B cell (primary cell): ENCODE results near the gene CPO. TPM values are rescaled to one million over a fixed set of nuclear protein-coding genes. Genes with fewer than 3 reads are reported as not detected.

Source experiments
- ATAC-seq: fragments of 200-7000 bp; cut with Tn5 transposase; one replicate; pipeline ENCODE4 v1.10.0; 2021; ENCODE audit warnings: low read depth, mild to moderate bottlenecking, moderate number of reproducible peaks, moderate library complexity
- CTCF ChIA-PET: fragments of 350-600 bp; sonication (Branson Sonifier 250); formaldehyde crosslinking; loops from one replicate; lab custom pipeline; 2021; ENCODE audit warnings: antibody characterized with exemption, inconsistent platforms; lab: Charles Lee
- POLR2A ChIA-PET: fragments of 350-600 bp; sonication (Branson Sonifier 250); formaldehyde crosslinking; loops from one replicate; lab custom pipeline; 2021; ENCODE audit warnings: antibody characterized with exemption; lab: Charles Lee
- DNase-seq: peaks from one replicate; pipeline ENCODE4 v3.0.0; 2013
- H2AFZ ChIP-seq: 2 replicates; pipeline ENCODE4 v1.6.1; 2012; ENCODE audit warnings: mild to moderate bottlenecking, low read depth, low read length; ENCODE audit not compliant: insufficient read depth, poor library complexity, severe bottlenecking
- H3K27ac ChIP-seq, 2 donors: 1 replicate in 1 of 2; 2 replicates in 1 of 2; pipeline ENCODE4 v1.5.1; 2012 to 2013; ENCODE audit warnings: low read length in 2 of 2, mild to moderate bottlenecking in 2 of 2, moderate library complexity in 1 of 2
- H3K27me3 ChIP-seq, 4 experiments: fragments of 200-600 bp in 1 of 4; sonication (generic) in 1 of 4; replicated peaks in 1 of 4; 1 replicate in 2 of 4; 2 replicates in 2 of 4; pipeline versions ENCODE4 v1.6.1 to v1.7.0; 2013 to 2016; ENCODE audit warnings: low read length in 3 of 4, mild to moderate bottlenecking in 2 of 4, mixed read lengths in 1 of 4, moderate library complexity in 1 of 4; ENCODE audit not compliant: insufficient read depth in 4 of 4, control insufficient read depth in 3 of 4; ENCODE audit errors: control extremely low read depth in 1 of 4
- H3K36me3 ChIP-seq, 2 experiments: replicated peaks in 1 of 2; 1 replicate in 1 of 2; 2 replicates in 1 of 2; pipeline versions ENCODE4 v1.6.1 to v1.7.1; 2013; ENCODE audit warnings: low read length in 1 of 2; ENCODE audit not compliant: insufficient read depth in 2 of 2, control insufficient read depth in 1 of 2; ENCODE audit errors: control extremely low read depth in 1 of 2, extremely low read depth in 1 of 2
- H3K4me1 ChIP-seq, 2 donors: fragments of 200-600 bp in 1 of 2; sonication (generic) in 1 of 2; 1 replicate in 1 of 2; 2 replicates in 1 of 2; pipeline versions ENCODE4 v1.5.1 to v1.6.1; 2013 to 2017; ENCODE audit warnings: low read length in 2 of 2; ENCODE audit not compliant: control insufficient read depth in 2 of 2, insufficient read depth in 2 of 2
- H3K4me2 ChIP-seq: replicated peaks from 2 replicates; pipeline ENCODE3; 2012; ENCODE audit warnings: mild to moderate bottlenecking, low read depth, low read length; ENCODE audit not compliant: poor library complexity, severe bottlenecking
- H3K4me3 ChIP-seq, 5 experiments: fragments of 200-600 bp in 1 of 5; sonication (generic) in 1 of 5; 1 replicate in 3 of 5; 2 replicates in 2 of 5; pipeline versions ENCODE4 v1.5.1 to v1.7.0; 2011 to 2016; ENCODE audit warnings: low read length in 4 of 5, mild to moderate bottlenecking in 4 of 5, low read depth in 2 of 5, control low read depth in 1 of 5, moderate library complexity in 1 of 5; ENCODE audit not compliant: insufficient read depth in 1 of 5; ENCODE audit errors: control extremely low read depth in 1 of 5, extremely low read depth in 1 of 5
- H3K79me2 ChIP-seq: fragments of 200-600 bp; sonication (generic); one replicate; pipeline ENCODE4 v1.6.0; 2016; ENCODE audit warnings: low read length; ENCODE audit not compliant: control insufficient read depth, insufficient read depth
- H3K9ac ChIP-seq: fragments of 200-600 bp; sonication (generic); 2 replicates; pipeline ENCODE4 v1.6.1; 2017; ENCODE audit warnings: mild to moderate bottlenecking, low read length, moderate library complexity
- H3K9me3 ChIP-seq, 3 donors: one replicate each; pipeline versions ENCODE4 v1.6.1 to v1.7.1; 2013; ENCODE audit warnings: low read length in 2 of 3; ENCODE audit not compliant: control insufficient read depth in 2 of 3, insufficient read depth in 1 of 3; ENCODE audit errors: control extremely low read depth in 1 of 3
- H4K20me1 ChIP-seq: 2 replicates; pipeline ENCODE4 v1.6.0; 2012; ENCODE audit warnings: mild to moderate bottlenecking, low read length; ENCODE audit not compliant: insufficient read depth, control insufficient read depth, poor library complexity, severe bottlenecking
- H3K27ac Mint-ChIP-seq: one replicate; pipeline ENCODE4 v1.8.0; 2021; ENCODE audit warnings: mixed read lengths
- H3K27me3 Mint-ChIP-seq: one replicate; pipeline ENCODE4 v1.8.0; 2021; ENCODE audit warnings: mixed read lengths
- H3K4me1 Mint-ChIP-seq: one replicate; pipeline ENCODE4 v1.8.0; 2021; ENCODE audit warnings: mixed read lengths
- H3K4me3 Mint-ChIP-seq: one replicate; pipeline ENCODE4 v1.8.0; 2021; ENCODE audit warnings: mixed read lengths
- H3K9me3 Mint-ChIP-seq: one replicate; pipeline ENCODE4 v1.8.0; 2022; ENCODE audit warnings: mixed read lengths; ENCODE audit not compliant: insufficient read depth
- EZH2 ChIP-seq: IDR thresholded peaks from 2 replicates; pipeline ENCODE4 v1.6.1; 2012; ENCODE audit warnings: borderline replicate concordance, low read depth, mild to moderate bottlenecking, moderate library complexity, low read length; ENCODE audit not compliant: insufficient read depth, poor library complexity, severe bottlenecking
- WGBS: methylation state at CpG from one replicate; pipeline ENCODE4 v1.1.5; 2013; ENCODE audit warnings: missing lambda C conversion rate; ENCODE audit not compliant: insufficient coverage; 5-methylcytosine and 5-hydroxymethylcytosine counted together
- intact Hi-C: fragments of 100-400 bp; cut with micrococcal nuclease; formaldehyde crosslinking; loops from one replicate; pipeline ENCODE4 v1.10.0; 2022
- polyA plus RNA-seq: library from polyadenylated mRNA; depleted of rRNA; stranded (reverse); fragments of >200 nt; gene quantifications from 2 replicates; pipeline ENCODE4 v1.2.3, GENCODE V29; 2012
- total RNA-seq, 2 donors: library from RNA; stranded (reverse); fragments of 120-200 nt in 1 of 2; gene quantifications; 1 replicate in 1 of 2; 2 replicates in 1 of 2; pipeline versions ENCODE4 v1.2.3 to v1.2.4, GENCODE V29; 2013 to 2022
- TF ChIP-seq, protein P1 (sequence below): fragments of 200-600 bp; IDR thresholded peaks from one replicate; pipeline ENCODE4 v1.8.0; 2022; ENCODE audit warnings: antibody characterized with exemption, mild to moderate bottlenecking

The CPO gene
- total and polyA plus RNA-seq, 2 donors (not counting 1 experiment from before 2014, with no cell fraction given): not detected

GRCh38 chr2:206971805-206972204, 32.5 kb downstream of the CPO start:
- Histone ChIP-seq H3K9me3 (no peaks in the 10 kb centered on the region), H3K4me3 (no peak overlapping the region), H3K27me3 (peaks cover 0 to 12% (median 5%) of the 10 kb centered on the region in 4 experiments), H3K4me1 (no peaks in the 10 kb centered on the region), H3K79me2 (no peaks in the 10 kb centered on the region), H3K9ac (no peak overlapping the region), H3K27ac (no peak overlapping the region), H3K4me2 (no peak overlapping the region), H3K36me3 (no peaks in the 10 kb centered on the region), H2AFZ (no peak overlapping the region), H4K20me1 (no peaks in the 10 kb centered on the region)
- POLR2A ChIA-PET: no interaction called here
- no peak overlapping the region for H3K4me3 Mint-ChIP-seq
- DNase-seq: no peak
- intact Hi-C loops: no loop called here
- no peaks in the 10 kb centered on the region for H3K9me3 Mint-ChIP-seq
- ATAC-seq: no peak
- no peak for TF ChIP-seq EZH2
- TF ChIP-seq, protein P1, sequence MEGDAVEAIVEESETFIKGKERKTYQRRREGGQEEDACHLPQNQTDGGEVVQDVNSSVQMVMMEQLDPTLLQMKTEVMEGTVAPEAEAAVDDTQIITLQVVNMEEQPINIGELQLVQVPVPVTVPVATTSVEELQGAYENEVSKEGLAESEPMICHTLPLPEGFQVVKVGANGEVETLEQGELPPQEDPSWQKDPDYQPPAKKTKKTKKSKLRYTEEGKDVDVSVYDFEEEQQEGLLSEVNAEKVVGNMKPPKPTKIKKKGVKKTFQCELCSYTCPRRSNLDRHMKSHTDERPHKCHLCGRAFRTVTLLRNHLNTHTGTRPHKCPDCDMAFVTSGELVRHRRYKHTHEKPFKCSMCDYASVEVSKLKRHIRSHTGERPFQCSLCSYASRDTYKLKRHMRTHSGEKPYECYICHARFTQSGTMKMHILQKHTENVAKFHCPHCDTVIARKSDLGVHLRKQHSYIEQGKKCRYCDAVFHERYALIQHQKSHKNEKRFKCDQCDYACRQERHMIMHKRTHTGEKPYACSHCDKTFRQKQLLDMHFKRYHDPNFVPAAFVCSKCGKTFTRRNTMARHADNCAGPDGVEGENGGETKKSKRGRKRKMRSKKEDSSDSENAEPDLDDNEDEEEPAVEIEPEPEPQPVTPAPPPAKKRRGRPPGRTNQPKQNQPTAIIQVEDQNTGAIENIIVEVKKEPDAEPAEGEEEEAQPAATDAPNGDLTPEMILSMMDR: no peak
- H3K27ac Mint-ChIP-seq: no peak overlapping the region
- CTCF ChIA-PET: interaction anchor here (1.4 kb wide), 1 partner anchor 11 kb away, joined by 4 read pairs; no protein-coding TSS in a partner anchor
- peaks cover 20% of the 10 kb centered on the region for H3K27me3 Mint-ChIP-seq
- H3K4me1 Mint-ChIP-seq: no peaks in the 10 kb centered on the region
- 60% methylated on average over 1 of the region's 3 CpGs for WGBS

DNA sequence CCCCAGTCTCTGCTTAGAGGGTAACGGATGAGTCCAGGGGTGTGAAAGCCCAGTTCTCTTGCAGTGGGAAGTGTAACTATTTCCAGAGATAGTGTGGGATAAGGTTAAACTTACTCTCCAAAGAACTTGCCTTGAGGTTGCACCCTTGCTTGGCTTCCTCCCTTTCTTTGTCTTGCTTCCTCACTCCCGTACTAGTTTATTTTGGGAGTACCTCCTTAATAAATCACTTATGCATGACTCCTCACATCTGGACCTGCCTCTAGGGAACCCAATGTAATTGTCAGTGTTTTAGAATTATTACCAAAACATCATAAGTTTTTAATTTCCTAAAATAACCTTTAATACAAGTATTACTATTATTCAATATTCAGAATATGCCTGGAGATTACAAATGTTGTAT, 35.2 kb downstream of the CPO start:
- H3K9ac ChIP-seq: no peak overlapping the region
- H2AFZ ChIP-seq: no peak overlapping the region
- DNase-seq (no peak), ATAC-seq (no peak)
- H3K79me2 ChIP-seq: no peaks in the 10 kb centered on the region
- no peaks in the 10 kb centered on the region for H4K20me1 ChIP-seq
- Mint-ChIP-seq H3K27me3 (peaks cover 32% of the 10 kb centered on the region), H3K4me1 (no peaks in the 10 kb centered on the region), H3K9me3 (no peaks in the 10 kb centered on the region), H3K27ac (no peak overlapping the region), H3K4me3 (no peak overlapping the region)
- H3K36me3 ChIP-seq: no peaks in the 10 kb centered on the region
- no peak for TF ChIP-seq EZH2
- TF ChIP-seq, protein P1: no peak
- intact Hi-C loops: no loop called here
- H3K27me3 ChIP-seq: peaks cover 0 to 12% (median 5%) of the 10 kb centered on the region in 4 experiments
- no peak overlapping the region for H3K4me3 ChIP-seq
- POLR2A ChIA-PET: no interaction called here
- H3K27ac ChIP-seq: no peak overlapping the region
- H3K9me3 ChIP-seq: no peaks in the 10 kb centered on the region
- no peaks in the 10 kb centered on the region for H3K4me1 ChIP-seq
- no peak overlapping the region for H3K4me2 ChIP-seq
- CTCF ChIA-PET: no interaction called here
- no CpG with 5 or more reads among the region's 2 CpGs for WGBS
